ENCODE data around the gene BLID. TPM values are rescaled to one million over a fixed set of nuclear protein-coding genes. Genes with fewer than 3 reads are reported as not detected.

Gene BLID
- total RNA-seq, 1 experiment from 2014 or later = not detected

- DNase-seq = no peak
- H3K4me1 ChIP-seq (ENCODE audit: insufficient read depth, low read length) = no peaks in the 10 kb centered on the region
- no peaks in the 10 kb centered on the region for H3K36me3 Mint-ChIP-seq (ENCODE audit: insufficient read depth in 1 of 3, low read depth in 3 of 3)
- H4K91ac ChIP-seq (ENCODE audit: insufficient read length, low read depth, low read length) = no peak overlapping the region
- no peak overlapping the region for H3K18ac ChIP-seq (ENCODE audit: insufficient read length, low read depth, low read length)
- H2AFZ ChIP-seq (ENCODE audit: low read length) = no peak overlapping the region
- H3K27me3 Mint-ChIP-seq (ENCODE audit: low read depth) = peaks cover 4% of the 10 kb centered on the region; the same call in 1 of the 2 replicates
- no peak overlapping the region for H2BK12ac ChIP-seq (ENCODE audit: insufficient read length, low read depth, low read length)
- H3K23me2 ChIP-seq (ENCODE audit: insufficient read length, low read depth, low read length, poor library complexity, severe bottlenecking) = no peaks in the 10 kb centered on the region
- no peak overlapping the region for H3K4ac ChIP-seq (ENCODE audit: low read depth, low read length)
- no peak overlapping the region for H3K23ac ChIP-seq (ENCODE audit: insufficient read length, low read depth, low read length)
- no peak overlapping the region for H4K5ac ChIP-seq (ENCODE audit: insufficient read length, low read depth, low read length)
- H3T11ph ChIP-seq (ENCODE audit: low read length) = no peak overlapping the region
- no peaks in the 10 kb centered on the region for H4K20me1 ChIP-seq (ENCODE audit: control insufficient read depth, insufficient read depth, insufficient read length)
- no peak overlapping the region for H2AK5ac ChIP-seq (ENCODE audit: insufficient read length, low read length)
- no peaks in the 10 kb centered on the region for H3K79me1 ChIP-seq (ENCODE audit: insufficient read depth, low read depth, low read length, poor library complexity, severe bottlenecking)
- H2BK5ac ChIP-seq (ENCODE audit: insufficient read length, low read length) = no peak overlapping the region
- H3K4me2 ChIP-seq (ENCODE audit: insufficient read depth, insufficient read length, low read length) = no peak overlapping the region
- no CpG with 5 or more reads among the region's 4 CpGs for WGBS (ENCODE audit: extremely low coverage, insufficient read length, low lambda C conversion rate)
- no peak overlapping the region for H3K9ac ChIP-seq (ENCODE audit: extremely low read depth, insufficient read length, low read length)
- no peaks in the 10 kb centered on the region for H3K79me2 ChIP-seq (ENCODE audit: insufficient read depth, low read length)
- H3K27ac ChIP-seq (ENCODE audit: insufficient read length, low read depth, low read length) = no peak overlapping the region
- H3K4me1 Mint-ChIP-seq = peaks cover 14 to 30% of the 10 kb centered on the region in 2 experiments
- no peak overlapping the region for H2BK15ac ChIP-seq (ENCODE audit: low read depth, low read length)
- H3K14ac ChIP-seq (ENCODE audit: insufficient read depth, low read length) = no peak overlapping the region
- H4K8ac ChIP-seq (replicated peaks; ENCODE audit: insufficient read length, low read depth, low read length) = no peak overlapping the region
- TF ChIP-seq CTCF (conservative IDR thresholded peaks at IDR 0.05) = no peak
- H3K9me3 Mint-ChIP-seq = no peaks in the 10 kb centered on the region
- no peak overlapping the region for H2BK20ac ChIP-seq (ENCODE audit: low read depth, low read length, poor library complexity, severe bottlenecking)
- H2BK120ac ChIP-seq (ENCODE audit: low read depth, low read length, poor library complexity, severe bottlenecking) = no peak overlapping the region
- no peaks in the 10 kb centered on the region for H3K9me3 ChIP-seq (ENCODE audit: control insufficient read depth, low read depth, low read length)
- no peak overlapping the region for H3K56ac ChIP-seq (ENCODE audit: insufficient read length, low read depth, low read length)
- no peak overlapping the region for H3K4me3 Mint-ChIP-seq
- H3K27me3 ChIP-seq (ENCODE audit: insufficient read depth, low read length) = no peaks in the 10 kb centered on the region
- no peak overlapping the region for H3K27ac Mint-ChIP-seq
These were observed 42.2 kb upstream of the BLID start for GRCh38 chr11:122158171-122158570.
